ENCODE results near the gene ATL1.
"Not testable (repeated sequence)": the region's sequence is repeated elsewhere in the genome, so short reads cannot be mapped to it uniquely, and the experiment has no call there.

GRCh38 chr14:50624947-50625346 lies 65.0 kb downstream of the ATL1 start:
- not testable (repeated sequence) for TF ChIP-seq POLR2AphosphoS5 (IDR thresholded peaks at IDR 0.05; ENCODE audit: low read depth, low read length); POLR2A (IDR thresholded peaks at IDR 0.05; ENCODE audit: low read depth, low read length); TAF1 (IDR thresholded peaks at IDR 0.05; ENCODE audit: borderline replicate concordance, low read depth, low read length)
